22Rv1 (cell line): ENCODE data around the gene UNC79.

ENCODE experiments used
- CTCF ChIP-seq: fragments of 450-650 bp; IDR thresholded peaks from 2 replicates; pipeline ENCODE4 v1.5.1; 2017; ENCODE audit warnings: mild to moderate bottlenecking
- ZFX ChIP-seq: fragments of 450-650 bp; IDR thresholded peaks from 2 replicates; pipeline ENCODE4 v1.6.1; 2017; ENCODE audit warnings: antibody characterized with exemption, borderline replicate concordance

GRCh38 chr14:93703941-93704340 lies 273.2 kb downstream of the UNC79 start:
- no peak for TF ChIP-seq CTCF
- no peak for TF ChIP-seq ZFX
